GM19324 (cell line): ENCODE data around the gene MEIKIN.
"Not testable (repeated sequence)": the region's sequence is repeated elsewhere in the genome, so short reads cannot be mapped to it uniquely, and the experiment has no call there.

Experiments
- ATAC-seq: cut with Tn5 transposase; IDR thresholded peaks from one replicate; pipeline ENCODE4 v1.9.1; 2021; ENCODE audit warnings: mild to moderate bottlenecking, moderate library complexity; ENCODE audit not compliant: unreplicated experiment, low FRiP score

Gene MEIKIN

DNA sequence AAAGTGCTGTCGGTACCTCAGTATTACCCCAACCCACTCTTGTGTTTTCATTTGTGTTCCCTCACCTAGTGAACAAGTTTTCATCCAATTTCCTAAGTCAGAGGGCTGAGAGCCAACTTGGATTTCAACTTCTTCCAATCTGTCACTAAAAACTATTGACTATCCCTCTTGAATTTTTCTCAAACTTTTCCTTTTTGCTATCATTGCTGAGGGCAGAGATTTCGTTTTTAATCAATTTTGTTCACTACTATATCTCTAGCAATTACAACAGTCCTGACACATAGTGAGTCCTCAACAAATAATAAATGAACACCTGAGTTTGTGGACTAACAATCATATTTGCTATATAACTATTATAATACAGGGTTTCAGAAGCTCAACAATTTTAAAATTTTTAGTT lies 29.0 kb downstream of the MEIKIN start:
- no peak for ATAC-seq

DNA sequence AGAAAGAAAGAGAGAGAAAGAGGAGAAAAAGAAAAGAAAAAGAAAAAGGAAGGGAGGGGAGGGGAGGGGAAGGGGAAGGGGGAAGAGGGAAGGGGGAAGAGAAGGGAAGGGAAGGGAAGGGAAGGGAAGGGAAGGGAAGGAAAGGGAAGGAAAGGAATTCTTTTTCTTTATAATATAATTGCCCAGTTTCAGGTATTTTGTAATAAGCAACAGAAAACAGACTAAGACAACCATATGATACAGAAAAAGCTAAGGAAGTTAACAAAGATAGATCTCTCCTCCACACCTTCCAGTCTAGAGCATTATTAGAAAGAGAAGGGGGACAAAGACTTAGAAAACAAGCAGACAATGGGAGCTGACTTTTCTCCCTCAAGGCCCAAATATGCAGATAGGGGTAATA lies 31.0 kb downstream of the MEIKIN start:
- no peak for ATAC-seq

DNA sequence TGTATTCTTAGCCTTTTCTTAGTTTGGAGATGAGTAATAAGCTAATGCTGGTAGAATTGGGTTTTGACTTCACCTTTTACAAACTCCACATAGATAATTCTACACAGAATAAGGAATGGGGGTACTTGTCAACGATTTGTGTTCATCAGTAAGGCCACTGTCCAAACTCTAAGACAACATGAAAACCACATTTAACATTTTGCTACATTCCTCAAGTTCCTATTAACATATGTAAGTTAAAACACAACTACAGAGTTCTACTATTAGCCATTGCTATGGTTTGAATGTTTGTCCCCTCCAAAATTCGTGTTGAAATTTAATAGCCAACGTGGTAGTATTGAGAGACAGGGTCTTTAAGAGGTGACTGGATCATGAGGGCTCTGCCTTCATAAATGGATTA lies 31.9 kb downstream of the MEIKIN start:
- ATAC-seq = no peak

DNA sequence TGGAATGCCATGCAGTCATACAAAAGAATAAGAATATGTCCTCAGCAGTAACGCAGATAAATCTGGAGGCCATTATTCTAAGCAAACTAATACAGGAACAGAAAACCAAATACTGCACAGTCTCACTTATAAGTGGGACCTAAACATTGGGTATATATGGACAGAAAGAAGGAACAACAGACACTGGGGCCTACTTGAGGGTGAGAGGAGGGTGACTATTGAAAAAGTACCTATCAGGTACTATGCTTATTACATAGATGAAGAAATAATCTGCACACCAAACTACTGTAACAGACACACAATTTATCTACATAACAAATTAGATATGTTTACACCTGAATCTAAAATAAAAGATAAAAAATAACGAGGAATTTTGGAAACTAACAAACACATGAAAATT lies 38.8 kb downstream of the MEIKIN start:
- ATAC-seq = no peak

DNA sequence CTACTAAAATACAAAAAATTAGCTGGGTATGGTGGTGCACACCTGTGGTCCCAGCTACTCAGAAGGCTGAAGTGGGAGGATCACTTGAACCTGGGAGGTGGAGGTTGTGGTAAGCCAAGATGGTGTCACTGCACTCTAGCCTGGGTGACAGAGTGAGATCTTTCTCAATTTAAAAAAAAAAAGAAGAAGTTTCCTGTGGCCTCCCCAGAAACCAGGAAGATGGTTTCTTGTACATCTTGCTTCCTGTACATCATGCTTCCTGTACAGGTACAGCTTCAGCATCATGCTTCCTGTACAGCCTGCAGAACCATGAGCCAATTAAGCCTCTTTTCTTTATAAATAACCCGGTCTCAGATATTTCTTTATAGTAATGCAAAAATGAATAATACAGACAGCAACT lies 43.2 kb downstream of the MEIKIN start:
- not testable (repeated sequence) for ATAC-seq

DNA sequence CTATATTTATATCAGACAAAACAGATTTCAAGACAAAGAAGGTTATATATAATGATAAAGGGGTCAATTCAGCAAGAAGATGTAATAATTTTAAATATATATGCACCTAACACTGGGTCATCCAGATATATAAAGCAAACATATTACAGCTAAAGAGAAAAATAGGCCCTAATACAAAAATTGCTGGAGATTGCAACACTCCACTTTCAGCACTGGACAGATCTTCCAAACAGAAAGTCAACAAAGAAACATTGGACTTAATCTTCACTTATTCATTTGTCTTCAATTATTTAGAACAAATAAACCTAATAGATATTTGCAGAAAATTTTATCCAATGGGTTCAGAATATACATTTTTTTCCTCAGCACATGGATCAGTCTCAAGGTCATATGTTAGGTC lies 45.8 kb downstream of the MEIKIN start:
- ATAC-seq = no peak

DNA sequence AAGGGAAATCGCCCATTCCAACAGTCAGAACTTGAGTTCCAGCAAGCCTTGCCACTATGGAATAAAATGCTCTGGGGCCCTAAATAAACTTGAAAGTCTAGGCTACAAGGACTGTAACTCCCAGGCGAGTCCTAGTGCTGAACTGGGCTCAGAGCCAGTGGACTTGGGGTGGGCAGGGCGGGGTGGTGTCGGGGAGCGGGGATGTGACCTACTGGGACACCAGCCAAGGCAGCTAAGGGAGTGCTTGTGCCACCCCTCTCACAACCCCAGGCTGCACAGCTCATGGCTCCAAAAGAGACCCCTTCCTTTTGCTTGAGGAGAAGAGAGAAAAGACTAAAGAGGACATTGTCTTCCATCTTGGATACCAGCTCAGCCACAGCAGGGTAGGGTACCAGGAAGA lies 61.5 kb downstream of the MEIKIN start:
- no peak for ATAC-seq

DNA sequence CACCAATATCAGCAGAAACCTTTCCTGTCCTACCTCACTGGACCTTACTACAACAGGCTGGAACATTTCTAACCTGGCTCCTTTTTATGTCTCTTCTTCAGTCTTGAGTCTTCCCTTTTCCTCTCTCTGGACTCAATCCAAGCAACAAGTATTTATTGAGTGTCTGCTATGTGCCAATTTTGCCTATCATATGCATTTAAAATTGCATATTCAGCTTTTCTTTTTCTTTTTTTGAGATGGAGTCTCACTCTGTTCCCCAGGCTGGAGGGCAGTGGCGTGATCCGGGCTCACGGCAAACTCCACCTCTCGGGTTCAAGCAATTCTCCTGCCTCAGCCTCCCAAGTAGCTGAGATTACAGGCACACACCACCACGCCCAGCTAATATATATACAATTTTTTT lies 65.8 kb downstream of the MEIKIN start:
- ATAC-seq = no peak

DNA sequence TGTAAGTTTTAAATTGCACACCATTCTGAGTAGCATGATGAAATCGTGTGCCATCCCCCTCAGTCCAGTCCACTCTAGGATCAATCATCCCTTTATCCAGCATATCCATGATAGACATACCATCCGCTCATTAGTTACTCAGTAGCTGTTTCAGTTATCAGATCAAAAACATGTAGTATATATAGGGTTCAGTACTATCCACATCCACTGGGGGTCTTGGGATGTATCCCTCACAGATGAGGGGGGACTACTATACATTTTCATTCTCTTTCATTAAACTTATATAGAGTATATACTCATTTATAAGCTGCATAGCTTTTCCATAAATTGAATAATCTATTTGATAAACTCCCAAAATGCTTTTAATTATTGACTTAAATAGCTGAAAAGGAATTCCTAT lies 67.6 kb downstream of the MEIKIN start:
- no peak for ATAC-seq

DNA sequence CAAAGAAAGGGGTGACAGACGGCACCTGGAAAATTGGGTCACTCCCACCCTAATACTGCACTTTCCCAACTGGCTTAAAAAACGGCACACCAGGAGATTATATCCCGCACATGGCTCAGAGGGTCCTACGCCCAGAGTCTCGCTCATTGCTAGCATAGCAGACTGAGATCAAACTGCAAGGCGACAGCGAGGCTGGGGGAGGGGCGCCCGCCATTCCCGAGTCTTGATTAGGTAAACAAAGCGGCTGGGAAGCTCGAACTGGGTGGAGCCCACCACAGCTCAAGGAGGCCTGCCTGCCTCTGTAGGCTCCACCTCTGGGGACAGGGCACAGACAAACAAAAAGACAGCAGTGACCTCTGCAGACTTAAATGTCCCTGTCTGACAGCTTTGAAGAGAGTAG lies 74.2 kb downstream of the MEIKIN start:
- ATAC-seq = not testable (repeated sequence)

DNA sequence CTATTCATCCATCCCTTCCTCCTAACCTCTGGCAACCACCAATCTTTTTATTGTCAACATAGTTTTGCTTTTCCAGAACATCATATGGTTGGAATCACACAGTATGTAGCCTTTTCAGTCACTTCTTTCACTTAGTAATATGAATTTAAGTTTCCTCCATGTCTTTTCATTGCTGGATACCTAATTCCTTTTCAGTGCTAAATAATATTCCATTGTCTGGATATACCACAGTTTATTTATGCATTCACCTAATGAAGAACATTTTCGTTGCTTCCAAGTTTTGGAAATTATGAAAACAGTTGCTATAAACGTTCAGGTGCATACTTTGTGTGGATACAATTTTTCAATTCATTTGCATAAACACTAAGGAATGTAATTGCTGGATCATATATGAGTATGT lies 77.9 kb downstream of the MEIKIN start:
- no peak for ATAC-seq

DNA sequence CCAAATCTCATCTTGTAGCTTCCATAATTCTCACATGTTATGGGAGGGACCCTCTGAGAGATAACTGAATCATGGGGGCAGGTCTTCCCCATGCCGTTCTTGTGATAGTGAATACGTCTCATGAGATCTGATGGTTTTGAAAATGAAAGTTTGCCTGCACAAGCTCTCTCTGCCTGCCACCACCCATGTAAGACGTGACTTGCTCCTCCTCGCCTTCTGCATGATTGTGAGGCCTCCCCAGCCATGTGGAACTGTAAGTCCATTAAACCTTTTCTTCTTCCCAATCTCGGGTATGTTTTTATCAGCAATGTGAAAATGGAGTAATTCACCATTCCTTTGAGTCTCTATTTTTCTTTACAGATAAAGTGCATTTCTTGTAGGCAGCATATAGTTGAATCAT lies 81.8 kb downstream of the MEIKIN start:
- no peak for ATAC-seq

DNA sequence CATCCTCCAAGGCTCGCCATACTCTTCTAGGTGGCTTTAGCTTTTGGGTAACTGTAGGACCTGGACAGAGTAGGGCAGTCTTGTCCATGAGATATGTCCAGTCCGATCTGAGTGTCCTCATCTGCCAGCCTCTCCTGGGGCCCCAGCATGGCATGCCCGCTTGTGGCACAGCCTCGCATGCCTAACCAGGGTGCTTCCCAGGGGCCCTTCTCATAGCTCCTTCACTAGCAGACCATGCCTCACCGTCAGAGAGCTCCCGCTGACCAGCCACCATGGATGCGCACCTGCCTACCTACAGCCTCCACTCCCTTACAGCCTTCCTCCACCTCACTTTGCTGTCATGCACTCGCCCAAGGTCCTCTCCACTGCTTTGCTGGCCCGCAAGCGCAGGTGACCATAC lies 88.1 kb downstream of the MEIKIN start:
- ATAC-seq = no peak

DNA sequence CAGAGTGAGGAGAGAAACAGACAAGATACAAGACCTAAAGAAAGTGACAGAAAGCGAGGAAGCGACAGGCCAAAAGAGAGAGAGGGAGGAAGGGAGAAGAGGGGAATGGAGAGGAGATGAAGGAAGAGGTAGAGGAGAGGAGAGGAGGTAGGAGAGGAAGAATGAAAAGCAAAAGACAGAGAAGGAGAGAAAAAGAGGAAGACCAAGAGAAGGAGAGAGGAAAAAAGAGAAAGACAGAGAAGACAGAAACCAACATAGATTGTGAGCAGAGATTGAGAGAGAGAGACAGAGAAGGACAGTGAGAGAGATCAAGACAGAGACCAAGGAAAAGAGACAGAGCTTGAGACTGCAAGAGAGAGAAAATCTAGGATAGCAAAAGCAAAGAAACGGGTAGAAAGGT lies 90.0 kb downstream of the MEIKIN start:
- no peak for ATAC-seq

DNA sequence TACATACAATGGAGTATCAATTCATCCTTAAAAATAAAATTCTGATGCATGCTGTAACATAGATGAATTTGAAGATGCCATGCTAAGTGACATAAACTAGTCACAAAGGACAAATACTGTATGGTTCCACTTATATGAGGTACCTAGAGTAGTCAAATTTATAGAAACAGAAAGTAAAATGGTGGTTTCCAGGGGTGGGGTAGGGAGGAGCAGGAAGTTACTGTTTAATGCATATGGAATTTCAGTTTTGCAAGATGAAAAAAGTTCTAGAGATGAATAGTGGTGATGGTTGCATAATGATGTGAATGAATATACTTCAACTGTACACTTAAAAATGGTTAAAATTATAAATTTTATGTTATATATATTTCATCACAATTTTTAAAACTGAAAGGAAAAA lies 91.3 kb downstream of the MEIKIN start:
- ATAC-seq = no peak

DNA sequence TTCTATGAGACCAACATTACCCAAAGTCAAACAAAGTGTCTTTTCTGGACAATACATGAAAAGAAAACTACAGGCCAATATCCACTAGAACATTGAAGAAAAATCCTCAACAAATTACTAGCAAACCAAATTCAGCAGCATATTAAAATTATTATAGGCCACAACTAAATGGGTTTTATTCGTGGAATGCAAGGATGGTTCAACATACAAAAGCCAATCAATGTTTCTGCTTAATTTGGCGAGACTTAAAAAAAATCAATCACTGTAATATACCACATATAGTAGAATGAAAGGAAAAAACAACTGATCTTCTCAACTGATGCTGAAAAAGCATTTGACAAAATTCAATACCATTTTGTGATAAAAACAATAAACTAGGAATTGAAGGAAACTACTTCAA lies 96.8 kb downstream of the MEIKIN start:
- ATAC-seq = no peak

DNA sequence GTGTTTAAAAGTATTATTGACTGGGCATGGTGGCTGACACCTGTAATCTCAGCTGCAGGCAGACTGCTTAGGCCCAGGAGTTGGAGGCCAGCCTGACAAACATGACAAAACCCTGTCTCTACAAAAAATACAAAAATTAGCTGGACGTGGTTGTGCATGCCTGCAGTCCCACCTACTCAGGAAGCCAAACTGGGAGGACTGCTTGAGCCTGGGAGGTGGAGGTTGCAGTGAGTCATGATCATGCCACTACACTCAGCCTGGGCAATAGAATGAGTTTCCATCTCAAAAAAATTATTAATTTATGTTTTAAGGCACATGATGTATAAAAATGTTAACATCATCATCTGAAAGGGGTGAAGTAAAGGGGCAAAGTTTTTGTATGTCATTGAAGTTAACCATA lies 98.9 kb downstream of the MEIKIN start:
- no peak for ATAC-seq

DNA sequence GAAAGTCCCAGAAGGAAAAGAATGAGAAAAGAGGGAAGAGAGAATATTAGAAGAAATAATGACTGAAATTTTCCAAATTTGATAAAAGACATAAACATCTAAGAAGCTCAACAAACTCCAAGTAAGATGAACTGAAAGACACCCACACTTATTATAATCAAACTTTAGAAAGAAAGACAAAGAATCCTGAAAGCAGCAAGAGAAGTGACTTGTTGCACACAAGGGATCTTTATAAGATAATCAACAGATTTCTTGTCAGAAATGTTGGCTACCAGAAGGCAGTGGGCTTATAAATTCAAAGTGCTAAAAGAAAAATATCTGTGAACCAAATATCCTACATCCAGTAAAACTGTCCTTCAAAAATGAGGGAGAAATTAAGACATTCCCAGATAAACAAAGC lies 99.6 kb downstream of the MEIKIN start:
- ATAC-seq = no peak

DNA sequence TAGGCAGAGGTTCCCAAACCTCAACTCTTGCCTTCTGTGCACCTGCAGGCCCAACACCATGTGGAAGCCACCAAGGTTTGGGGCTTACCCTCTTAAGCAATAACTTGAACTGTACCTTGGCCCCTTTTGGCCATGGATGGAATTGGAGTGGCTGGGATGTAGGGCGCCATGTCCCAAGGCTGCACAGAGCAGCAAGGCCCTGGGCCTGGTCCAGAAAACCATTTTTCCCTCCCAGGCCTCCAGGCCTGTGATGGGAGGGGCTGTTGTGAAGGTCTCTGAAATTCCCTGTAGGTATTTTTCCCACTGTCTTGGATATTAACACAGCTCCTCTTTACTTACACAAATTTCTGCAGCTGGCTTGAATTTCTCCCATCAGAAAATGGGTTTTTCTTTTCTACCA lies 102.5 kb downstream of the MEIKIN start:
- not testable (repeated sequence) for ATAC-seq

DNA sequence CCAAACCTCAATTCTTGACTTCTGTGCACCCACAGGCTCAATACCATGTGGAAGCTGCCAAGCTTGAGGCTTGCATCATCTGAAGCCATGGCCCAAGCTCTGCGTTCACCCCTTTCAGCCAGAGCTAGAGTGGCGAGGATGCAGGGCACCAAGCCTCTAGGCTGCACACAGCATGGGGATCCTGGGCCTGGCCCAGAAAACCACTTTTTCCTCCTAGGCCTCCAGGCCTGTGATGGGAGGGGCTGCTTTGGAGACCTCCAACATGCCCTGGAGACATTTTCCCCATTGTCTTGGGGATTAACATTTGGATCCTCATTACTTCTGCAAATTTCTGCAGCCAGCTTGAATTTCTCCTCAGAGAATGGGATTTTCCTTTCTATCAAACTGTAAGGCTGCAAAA lies 112.8 kb downstream of the MEIKIN start:
- not testable (repeated sequence) for ATAC-seq

DNA sequence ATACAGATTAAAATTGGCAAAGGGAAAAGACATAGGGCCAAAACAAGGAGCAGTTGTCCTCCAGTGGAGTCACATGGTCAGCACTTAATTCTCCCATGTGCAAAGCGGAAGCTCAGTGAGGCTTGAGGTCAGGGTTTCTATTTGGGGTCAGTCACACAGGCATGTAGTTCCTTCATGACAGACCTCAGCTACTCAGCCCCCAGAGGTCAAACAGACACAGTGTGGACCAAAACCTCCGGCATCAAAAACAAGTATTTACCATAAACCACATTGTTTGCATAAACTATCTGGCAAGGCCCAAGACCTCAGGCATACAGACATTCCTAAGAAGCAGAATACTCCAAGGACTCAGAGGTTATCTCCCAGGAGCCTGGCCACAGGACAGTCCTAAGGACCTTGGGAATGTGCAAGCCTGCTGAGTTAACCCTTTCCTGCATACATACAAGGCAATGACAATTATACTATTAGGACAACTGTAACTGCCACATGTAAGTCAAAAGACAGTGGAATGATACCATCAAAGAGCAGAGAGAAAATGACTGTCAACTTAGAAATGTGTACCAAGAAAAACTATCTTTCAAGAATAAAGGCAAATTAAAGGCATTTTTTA lies 120.0 kb downstream of the MEIKIN start:
- peak; percentile 97 for ATAC-seq

DNA sequence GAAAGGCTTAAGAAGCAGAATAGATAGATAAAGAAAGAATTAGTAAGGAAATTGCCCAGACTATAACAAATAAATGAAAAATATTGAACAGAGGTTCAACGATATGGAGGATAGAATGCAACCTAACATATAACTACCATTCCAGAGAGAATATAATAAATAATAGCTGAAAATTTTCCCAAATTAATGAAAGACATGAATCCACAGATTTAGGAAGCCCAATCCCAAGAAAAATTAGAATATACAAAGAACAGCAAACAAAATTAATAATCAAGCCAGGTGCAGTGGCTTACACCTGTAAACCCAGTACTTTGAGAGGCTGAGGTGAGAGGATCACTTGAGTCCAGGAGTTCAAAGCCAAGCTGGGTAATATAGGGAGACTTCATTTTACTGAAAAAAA lies 120.8 kb downstream of the MEIKIN start:
- ATAC-seq = no peak

DNA sequence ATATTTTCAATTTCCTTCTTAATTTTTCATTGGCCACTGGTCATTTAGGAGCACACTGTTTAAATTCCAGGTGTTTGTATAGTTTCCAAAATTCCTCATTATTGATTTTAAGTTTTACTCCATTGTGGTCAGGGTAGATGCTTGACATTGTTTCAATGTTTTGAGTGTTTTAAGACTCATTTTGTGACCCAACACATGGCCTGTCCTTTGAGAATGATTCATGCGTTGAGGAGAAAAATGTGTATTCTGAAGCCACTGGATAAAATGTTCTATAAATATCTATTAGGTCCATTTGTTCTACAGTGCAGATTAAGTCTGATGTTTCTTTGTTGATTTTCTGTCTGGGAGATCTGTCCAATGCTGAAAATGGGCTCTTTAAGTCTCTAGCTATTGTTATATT lies 124.2 kb downstream of the MEIKIN start:
- ATAC-seq = no peak
